ENCODE measurements around the gene KCNJ16. TPM values are rescaled to one million over a fixed set of nuclear protein-coding genes. Genes with fewer than 3 reads are reported as not detected.
"Not testable (repeated sequence)": the region's sequence is repeated elsewhere in the genome, so short reads cannot be mapped to it uniquely, and the experiment has no call there.

KCNJ16 gene
- polyA plus RNA-seq (2012; ENCODE audit: missing spikeins): not detected

GRCh38 chr17:70074956-70075355 lies at the start of gene KCNJ16:
KCNJ16 (plus strand) TSS chr17:70075225; CDS start chr17:70132088, 56,863 bp downstream.
- TF ChIP-seq TAF1 (IDR thresholded peaks at IDR 0.05; ENCODE audit: borderline replicate concordance, low read depth, low read length): no peak
- TF ChIP-seq POLR2A (IDR thresholded peaks at IDR 0.05; ENCODE audit: low read depth, low read length): no peak
- TF ChIP-seq POLR2AphosphoS5 (IDR thresholded peaks at IDR 0.05; ENCODE audit: low read depth, low read length): no peak
- DNase-seq (ENCODE audit: insufficient read length): no peak
- no peak for FAIRE-seq

GRCh38 chr17:70028397-70028796 lies 46.6 kb upstream of the KCNJ16 start:
- no peak for DNase-seq (ENCODE audit: insufficient read length)
- no peak for FAIRE-seq
- TF ChIP-seq POLR2AphosphoS5 (IDR thresholded peaks at IDR 0.05; ENCODE audit: low read depth, low read length): no peak
- TF ChIP-seq POLR2A (IDR thresholded peaks at IDR 0.05; ENCODE audit: low read depth, low read length): no peak
- TF ChIP-seq TAF1 (IDR thresholded peaks at IDR 0.05; ENCODE audit: borderline replicate concordance, low read depth, low read length): no peak

GRCh38 chr17:70028978-70029767 lies 45.9 kb upstream of the KCNJ16 start:
- no peak for FAIRE-seq
- TF ChIP-seq TAF1 (IDR thresholded peaks at IDR 0.05; ENCODE audit: borderline replicate concordance, low read depth, low read length) (no peak), POLR2AphosphoS5 (IDR thresholded peaks at IDR 0.05; ENCODE audit: low read depth, low read length) (no peak), POLR2A (IDR thresholded peaks at IDR 0.05; ENCODE audit: low read depth, low read length) (no peak)

GRCh38 chr17:70030371-70030770 lies 44.7 kb upstream of the KCNJ16 start:
- DNase-seq (ENCODE audit: insufficient read length) (no peak), FAIRE-seq (no peak)
- TF ChIP-seq POLR2AphosphoS5 (IDR thresholded peaks at IDR 0.05; ENCODE audit: low read depth, low read length): no peak
- TF ChIP-seq POLR2A (IDR thresholded peaks at IDR 0.05; ENCODE audit: low read depth, low read length): no peak
- TF ChIP-seq TAF1 (IDR thresholded peaks at IDR 0.05; ENCODE audit: borderline replicate concordance, low read depth, low read length): no peak

More at GRCh38 chr17:70028978-70029767, 45.9 kb upstream of the KCNJ16 start:
- DNase-seq (ENCODE audit: insufficient read length): no peak

DNA sequence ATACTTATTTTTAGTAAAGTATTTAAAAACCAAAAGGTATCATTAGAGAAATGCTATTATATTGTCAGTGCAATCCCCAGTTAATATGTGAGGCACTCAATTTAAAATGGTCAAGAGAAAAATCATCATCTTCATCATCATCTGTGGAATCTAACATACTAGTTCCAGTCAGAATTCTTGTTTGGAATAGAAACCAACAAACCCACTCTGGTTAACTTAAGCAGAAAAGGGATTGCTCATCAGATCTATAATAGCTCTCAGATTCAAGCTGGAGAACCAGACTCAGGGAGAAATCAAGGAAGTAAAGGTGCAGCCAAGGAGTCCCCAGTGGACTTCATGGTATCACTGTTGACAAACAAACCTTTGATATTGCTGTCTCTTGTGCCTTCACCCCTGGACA lies 43.7 kb upstream of the KCNJ16 start:
- TF ChIP-seq POLR2AphosphoS5 (IDR thresholded peaks at IDR 0.05; ENCODE audit: low read depth, low read length) (no peak), POLR2A (IDR thresholded peaks at IDR 0.05; ENCODE audit: low read depth, low read length) (no peak), TAF1 (IDR thresholded peaks at IDR 0.05; ENCODE audit: borderline replicate concordance, low read depth, low read length) (no peak)
- FAIRE-seq: no peak
- no peak for DNase-seq (ENCODE audit: insufficient read length)

DNA sequence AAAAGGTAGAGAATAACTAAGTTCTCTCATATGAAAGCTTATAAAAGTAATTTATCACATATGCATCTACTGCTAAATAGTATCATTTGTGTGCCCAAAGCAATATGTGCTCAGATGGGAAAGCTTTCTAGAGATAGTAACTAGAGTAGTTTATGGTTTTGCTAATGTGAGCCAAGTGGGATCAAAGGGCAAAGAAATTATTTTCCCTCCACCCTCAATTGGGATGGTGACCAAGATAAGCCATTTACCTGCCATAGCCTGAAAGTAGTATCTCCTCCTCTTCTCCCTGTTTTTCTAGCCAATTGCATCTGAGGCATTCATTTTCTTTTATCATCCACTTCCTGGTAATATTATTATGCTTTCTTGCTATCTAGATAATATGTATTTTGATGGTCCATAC lies 41.9 kb upstream of the KCNJ16 start:
- TF ChIP-seq POLR2A (IDR thresholded peaks at IDR 0.05; ENCODE audit: low read depth, low read length) (no peak), TAF1 (IDR thresholded peaks at IDR 0.05; ENCODE audit: borderline replicate concordance, low read depth, low read length) (no peak), POLR2AphosphoS5 (IDR thresholded peaks at IDR 0.05; ENCODE audit: low read depth, low read length) (no peak)
- DNase-seq (ENCODE audit: insufficient read length) (no peak), FAIRE-seq (no peak)

DNA sequence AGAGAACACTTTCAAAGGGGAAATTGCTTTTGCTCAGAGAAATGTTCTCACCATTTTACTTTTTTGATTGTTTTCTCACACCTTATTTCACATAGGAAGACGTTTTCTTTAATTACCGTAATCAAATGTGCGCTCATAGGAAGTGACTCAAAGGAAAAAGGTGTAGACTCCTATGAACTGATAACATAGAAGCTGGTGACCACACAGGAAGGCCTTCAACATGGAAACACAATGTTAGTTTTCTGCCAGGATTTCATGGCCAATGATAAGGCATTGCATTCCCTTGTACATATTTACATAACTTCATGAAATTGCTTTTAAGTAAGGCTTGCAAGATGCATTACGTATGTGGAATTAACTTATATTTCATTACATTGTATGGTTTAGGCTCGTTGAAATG lies 40.9 kb upstream of the KCNJ16 start:
- FAIRE-seq (no peak), DNase-seq (ENCODE audit: insufficient read length) (no peak)
- no peak for TF ChIP-seq POLR2AphosphoS5 (IDR thresholded peaks at IDR 0.05; ENCODE audit: low read depth, low read length)
- no peak for TF ChIP-seq TAF1 (IDR thresholded peaks at IDR 0.05; ENCODE audit: borderline replicate concordance, low read depth, low read length)

DNA sequence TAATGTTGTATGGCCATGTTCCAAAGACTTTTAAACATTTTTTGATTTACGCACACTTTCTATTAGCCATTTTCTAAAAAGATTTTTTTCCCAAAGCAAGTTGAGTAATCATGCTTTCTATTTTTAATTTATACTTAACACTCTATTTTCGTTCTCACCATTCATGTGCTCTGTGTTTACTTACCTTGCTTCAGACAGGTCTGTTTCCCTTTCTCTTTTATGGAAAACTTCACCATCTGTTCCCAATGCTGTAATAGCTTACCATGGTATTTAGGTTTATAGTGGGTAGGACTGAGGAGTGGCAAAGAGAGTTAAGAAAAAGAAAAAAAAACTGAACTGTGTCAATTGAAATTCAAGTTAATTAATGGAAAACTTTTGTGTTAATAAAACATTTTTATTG lies 37.5 kb upstream of the KCNJ16 start:
- FAIRE-seq (no peak), DNase-seq (ENCODE audit: insufficient read length) (no peak)
- no peak for TF ChIP-seq TAF1 (IDR thresholded peaks at IDR 0.05; ENCODE audit: borderline replicate concordance, low read depth, low read length)
- TF ChIP-seq POLR2AphosphoS5 (IDR thresholded peaks at IDR 0.05; ENCODE audit: low read depth, low read length): no peak
- no peak for TF ChIP-seq POLR2A (IDR thresholded peaks at IDR 0.05; ENCODE audit: low read depth, low read length)

GRCh38 chr17:70040336-70040735 lies 34.7 kb upstream of the KCNJ16 start:
- DNase-seq (ENCODE audit: insufficient read length): no peak
- TF ChIP-seq POLR2AphosphoS5 (IDR thresholded peaks at IDR 0.05; ENCODE audit: low read depth, low read length) (no peak), POLR2A (IDR thresholded peaks at IDR 0.05; ENCODE audit: low read depth, low read length) (no peak)

GRCh38 chr17:70041061-70041460 lies 34.0 kb upstream of the KCNJ16 start:
- TF ChIP-seq POLR2A (IDR thresholded peaks at IDR 0.05; ENCODE audit: low read depth, low read length) (no peak), TAF1 (IDR thresholded peaks at IDR 0.05; ENCODE audit: borderline replicate concordance, low read depth, low read length) (no peak), POLR2AphosphoS5 (IDR thresholded peaks at IDR 0.05; ENCODE audit: low read depth, low read length) (no peak)
- DNase-seq (ENCODE audit: insufficient read length) (no peak), FAIRE-seq (no peak)

More at GRCh38 chr17:70040336-70040735, 34.7 kb upstream of the KCNJ16 start:
- no peak for FAIRE-seq

DNA sequence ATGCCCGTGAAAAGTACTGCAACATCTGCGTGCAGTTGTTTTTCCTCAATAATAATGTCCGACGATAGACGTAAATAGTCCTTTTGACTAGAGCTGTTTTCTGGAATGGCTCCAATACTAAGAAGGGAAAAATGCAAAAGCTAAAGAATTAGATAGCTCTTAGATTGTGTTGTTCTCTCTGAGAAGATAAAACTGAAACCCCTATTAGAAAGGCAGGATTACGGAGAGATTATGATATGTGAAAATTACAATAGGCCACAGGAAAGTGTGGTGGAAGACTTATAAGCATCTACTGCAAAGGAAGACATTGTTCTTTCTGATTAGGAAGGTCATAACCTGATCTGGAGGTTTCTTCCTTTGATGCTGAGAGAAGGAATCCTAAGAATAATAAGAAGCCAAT lies 33.5 kb upstream of the KCNJ16 start:
- DNase-seq (ENCODE audit: insufficient read length) (no peak), FAIRE-seq (no peak)
- no peak for TF ChIP-seq POLR2A (IDR thresholded peaks at IDR 0.05; ENCODE audit: low read depth, low read length)
- TF ChIP-seq TAF1 (IDR thresholded peaks at IDR 0.05; ENCODE audit: borderline replicate concordance, low read depth, low read length): no peak
- TF ChIP-seq POLR2AphosphoS5 (IDR thresholded peaks at IDR 0.05; ENCODE audit: low read depth, low read length): no peak

DNA sequence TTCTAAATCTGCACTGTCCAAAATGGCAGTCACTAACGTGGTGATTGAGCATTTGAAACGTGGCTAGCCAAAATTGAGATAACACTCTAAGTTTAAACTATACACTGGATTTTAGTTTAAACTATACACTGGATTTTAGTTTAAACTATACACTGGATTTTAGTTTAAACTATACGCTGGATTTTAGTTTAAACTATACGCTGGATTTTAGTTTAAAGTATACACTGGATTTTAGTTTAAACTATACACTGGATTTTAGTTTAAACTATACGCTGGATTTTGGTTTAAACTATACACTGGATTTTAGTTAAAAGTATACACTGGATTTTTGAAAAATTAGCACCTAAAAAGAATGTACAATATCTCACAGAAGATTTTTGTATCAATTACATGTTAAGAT lies 29.2 kb upstream of the KCNJ16 start:
- FAIRE-seq; DNase-seq (ENCODE audit: insufficient read length): not testable (repeated sequence)
